Stimulated activated CD8-positive, alpha-beta memory T cell treated with anti-CD3 and anti-CD28 coated beads, Interleukin-7, amount 100 ng/mL, for 4 hours (primary cell): Measurements from ENCODE around the gene G0S2.
"Not testable (repeated sequence)": the region's sequence is repeated elsewhere in the genome, so short reads cannot be mapped to it uniquely, and the experiment has no call there.

Experiments used
- DNase-seq, 2 donors: peaks; one replicate each; pipeline ENCODE4 v3.0.0-alpha.2; 2020; ENCODE audit warnings: low read depth in 2 of 2

Gene G0S2

DNA sequence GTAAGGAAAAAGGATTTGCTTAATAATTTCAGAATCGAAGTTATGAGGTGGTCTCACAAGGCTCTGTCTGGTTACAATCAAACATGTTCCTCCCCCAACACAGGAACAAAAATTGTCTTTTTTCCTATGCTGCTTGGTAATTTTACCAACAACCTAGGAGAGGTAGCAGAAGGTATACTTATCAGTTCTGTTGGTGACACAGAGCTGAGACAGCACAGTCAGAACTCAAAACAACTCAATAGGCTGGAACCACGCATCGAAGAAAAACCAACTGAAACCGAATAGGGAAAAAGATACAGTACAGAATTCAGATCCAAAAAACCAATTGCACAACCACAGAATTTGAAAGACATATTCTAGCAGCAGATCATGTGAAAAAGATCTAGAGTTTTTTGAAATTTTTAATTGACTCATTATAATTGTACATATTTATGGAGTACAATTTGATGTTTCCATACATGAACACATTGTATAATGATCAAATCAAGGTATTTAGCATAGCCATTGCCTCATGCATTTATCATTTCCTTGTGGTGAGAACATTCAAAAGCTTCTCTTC lies 3.8 kb downstream of the G0S2 start:
- DNase-seq: no peak

DNA sequence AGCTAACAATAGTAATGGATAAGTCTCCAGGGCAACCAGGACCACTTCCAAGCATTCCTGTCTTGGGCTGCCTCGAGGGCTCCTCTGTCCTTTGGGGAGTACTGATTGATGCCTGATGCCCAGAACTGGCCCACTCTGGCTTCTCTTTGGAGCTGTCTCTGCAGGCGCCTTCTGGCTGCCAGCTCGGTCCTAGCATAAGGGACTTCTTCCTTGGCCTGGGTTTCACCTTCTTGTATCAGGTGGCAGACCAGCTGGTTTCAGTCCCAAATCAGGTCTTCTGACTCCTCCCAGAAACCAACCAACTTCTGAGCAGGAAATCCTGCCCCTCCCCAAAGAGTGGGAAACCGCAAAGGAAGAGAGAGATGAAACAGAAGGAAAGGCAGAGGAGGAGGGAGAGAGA lies 10.6 kb downstream of the G0S2 start:
- DNase-seq: no peak

DNA sequence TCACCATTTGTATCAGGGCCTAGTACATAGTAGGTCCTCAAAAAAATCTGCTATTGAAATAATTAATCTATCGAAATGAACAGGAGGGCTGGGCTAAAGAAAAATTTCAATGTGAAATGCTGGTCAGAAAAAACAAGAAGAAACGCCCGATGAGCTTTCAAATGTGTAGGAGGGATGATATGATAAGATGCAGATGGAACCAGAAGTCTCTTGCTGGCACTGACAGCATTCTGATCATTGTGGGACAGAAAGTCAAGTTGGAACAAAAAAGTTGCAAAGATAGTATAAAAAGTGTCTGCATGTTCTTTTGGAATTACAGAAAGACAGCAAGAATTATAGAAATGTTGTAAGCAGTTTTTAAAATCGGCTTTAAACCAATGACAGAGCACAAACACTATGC lies 11.1 kb downstream of the G0S2 start:
- DNase-seq: no peak

DNA sequence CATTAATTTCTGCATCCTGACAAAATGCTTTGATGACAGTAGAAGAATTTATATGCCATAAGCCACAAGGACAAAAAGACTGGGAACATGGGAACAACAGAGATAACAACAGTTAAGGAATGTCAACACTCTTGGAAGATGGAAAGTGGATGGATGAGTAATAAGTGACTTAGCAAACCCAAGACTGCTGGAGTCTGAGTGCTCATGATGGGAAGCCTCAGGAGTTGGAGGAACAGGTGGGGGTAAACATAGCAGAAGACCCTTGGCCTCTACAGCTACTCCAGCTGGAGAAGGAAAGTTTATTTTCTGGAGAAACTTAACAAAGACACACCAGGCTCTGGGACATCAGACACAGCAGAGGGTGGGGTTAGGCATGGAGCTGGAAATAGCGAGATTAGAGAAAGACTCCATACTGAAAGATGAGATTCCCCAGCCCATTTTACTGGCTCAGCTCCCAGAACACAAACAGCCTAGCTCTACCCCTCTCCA lies 13.6 kb downstream of the G0S2 start:
- no peak for DNase-seq

DNA sequence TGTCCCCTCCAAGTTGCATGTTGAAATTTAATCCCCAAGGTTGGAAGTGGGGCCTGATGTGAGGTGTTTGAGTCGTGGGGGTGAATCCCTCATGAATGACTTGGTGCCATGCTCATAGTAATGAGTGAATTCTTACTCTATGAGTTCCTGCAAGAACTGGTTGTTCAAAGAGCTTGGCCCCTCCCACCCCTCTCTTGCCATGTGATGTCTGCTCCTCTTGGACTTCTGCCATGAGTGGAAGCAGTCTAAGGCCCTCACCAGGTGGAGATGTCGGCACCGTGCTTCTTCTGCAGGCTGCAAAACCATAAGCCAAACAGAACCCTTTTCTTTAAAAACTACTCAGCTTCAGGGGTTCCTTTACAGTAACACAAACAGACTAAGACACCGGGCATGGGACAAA lies 14.3 kb downstream of the G0S2 start:
- DNase-seq: no peak

DNA sequence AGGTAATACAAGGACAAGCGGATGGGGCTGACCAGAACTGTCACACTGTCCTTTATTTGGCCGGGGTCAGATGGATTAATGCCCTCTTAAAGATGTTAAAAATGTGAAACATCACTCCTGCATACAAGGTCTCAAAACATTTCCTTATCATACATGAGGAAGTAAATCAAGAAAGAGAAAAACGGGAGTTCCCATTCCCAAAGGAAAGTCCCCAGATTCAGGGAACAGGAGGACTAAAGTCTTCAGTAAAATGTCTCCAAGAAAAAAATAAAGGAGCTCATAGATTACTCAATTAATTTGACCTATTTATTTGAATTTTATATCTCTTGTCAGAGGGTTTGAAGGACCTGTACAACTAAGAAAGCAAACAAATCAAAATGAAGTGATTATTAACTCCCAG lies 16.0 kb downstream of the G0S2 start:
- DNase-seq: no peak

DNA sequence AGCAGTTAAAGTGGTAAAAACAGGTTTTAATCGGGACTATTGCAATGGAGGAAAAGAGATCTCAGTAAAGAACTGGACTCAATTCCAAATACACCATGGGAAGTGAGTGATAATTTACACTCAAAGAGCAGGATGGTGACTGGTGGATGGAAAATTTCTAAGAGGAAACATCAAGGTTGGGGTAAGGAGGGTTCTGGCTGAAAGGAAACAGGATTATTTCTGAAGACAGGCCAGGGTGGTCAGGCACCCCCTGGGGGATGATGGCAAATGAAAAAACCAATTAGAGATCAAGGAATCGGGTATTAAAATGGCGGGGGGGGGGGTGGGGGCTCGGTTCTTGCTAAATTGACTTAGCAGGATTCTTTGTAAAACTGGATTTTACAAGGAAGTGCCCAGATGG lies 17.1 kb downstream of the G0S2 start:
- DNase-seq: no peak

DNA sequence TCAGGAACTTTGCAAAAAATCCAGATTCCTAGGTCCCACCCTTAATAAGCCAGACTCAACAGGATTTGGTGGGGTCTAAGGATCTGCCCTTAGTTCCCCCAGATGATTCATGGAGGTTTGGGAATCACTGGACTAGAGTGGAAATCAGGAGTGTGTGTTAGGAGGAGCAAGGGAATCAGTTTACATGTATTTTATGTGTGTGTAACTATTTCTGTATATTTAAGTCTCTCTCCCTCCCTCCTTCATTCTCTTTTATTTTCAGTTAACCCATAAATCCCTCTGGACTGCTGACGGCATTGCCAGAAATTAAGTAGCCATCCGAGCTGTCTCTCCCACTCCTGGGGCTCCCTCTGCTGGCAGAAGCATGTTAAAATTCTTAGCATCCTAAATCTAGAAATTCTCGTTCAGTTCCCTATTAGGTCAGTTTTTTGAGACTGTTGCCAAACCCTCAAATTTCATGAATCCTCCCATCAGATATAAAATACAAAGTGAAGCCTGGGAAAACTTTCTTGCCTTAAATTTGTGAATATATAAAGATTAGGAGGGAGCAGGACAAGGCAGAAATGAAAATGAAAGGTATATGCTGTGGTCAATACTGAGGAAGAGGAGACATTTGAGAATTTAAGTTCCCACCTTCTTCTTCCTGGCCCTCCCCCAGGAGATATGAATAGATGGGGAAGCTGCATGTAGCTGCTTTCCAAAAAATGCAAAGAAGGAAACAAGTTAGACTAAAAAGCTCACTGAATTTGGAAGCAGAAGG lies 17.7 kb downstream of the G0S2 start:
- peak; percentile 36 to 39 for DNase-seq

DNA sequence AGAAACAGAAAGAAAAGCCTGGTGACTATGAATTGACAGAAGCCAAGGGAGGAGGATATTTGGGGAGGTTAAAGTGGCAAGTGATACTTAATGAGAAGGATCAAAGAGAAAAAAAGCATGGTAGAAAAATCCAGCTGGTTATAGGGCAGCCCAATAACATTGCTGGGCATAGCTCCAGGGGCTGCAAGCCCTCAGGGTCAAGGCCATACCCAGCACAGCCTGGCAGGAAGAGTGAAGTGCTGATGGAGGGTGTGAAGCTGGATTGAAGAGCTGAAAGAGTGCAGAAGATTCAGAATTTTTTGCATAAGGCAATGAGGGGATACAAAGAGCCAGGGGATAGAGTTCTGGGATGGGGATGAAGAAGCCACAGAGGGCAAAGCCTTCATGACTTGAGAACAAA lies 21.5 kb downstream of the G0S2 start:
- no peak for DNase-seq

DNA sequence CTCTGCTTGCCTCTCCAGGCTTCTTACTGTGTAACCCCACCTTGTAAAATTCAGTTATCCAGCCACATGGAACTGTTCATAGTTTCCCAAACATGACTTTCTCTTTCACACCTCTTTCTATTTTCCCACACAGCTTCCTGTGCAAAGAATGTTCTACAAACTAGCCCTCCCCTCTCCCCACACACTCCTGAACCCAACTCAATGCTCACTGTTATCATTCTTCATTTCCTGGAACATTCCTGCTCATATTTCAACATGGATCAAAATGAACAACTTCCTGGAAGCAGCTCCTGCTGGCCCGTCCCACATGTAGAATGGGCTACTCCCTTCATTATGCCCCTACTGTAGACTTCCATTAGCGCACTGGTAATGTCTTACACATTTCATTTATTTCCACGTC lies 21.9 kb downstream of the G0S2 start:
- no peak for DNase-seq

DNA sequence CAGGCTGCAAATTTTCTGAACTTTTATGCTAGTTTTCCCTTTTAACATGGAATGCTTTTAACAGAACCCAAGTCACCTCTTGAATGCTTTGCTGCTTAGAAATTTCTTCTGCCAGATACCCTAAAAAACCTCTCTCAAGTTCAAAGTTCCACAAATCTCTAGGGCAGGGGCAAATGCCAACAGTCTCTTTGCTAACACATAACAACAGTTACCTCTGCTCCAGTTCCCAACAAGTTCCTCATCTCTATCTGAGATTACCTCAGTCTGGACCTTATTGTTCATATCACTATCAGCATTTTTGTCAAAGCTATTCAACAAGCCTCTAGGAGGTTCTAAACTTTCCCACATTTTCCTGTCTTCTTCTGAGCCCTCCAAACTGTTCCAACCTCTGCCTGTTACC lies 25.5 kb downstream of the G0S2 start:
- not testable (repeated sequence) for DNase-seq

DNA sequence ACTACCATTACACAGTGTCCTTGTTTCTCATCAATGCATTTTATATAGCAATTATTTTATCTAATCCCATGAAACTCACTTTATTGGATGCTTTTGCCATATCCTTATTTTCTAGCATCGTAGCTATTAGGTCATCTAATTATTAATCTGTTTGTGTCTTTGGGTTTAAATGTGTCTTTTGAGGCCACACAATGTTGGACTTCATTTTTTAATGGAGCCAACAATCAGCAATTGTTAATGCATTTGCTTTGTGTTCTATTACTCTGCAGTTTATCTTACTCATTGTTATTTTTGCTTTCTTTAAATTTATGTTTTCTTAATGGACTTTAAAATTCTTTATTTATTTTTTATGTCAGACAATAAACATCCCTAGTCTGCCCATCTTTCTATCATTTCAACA lies 27.6 kb downstream of the G0S2 start:
- DNase-seq: no peak

DNA sequence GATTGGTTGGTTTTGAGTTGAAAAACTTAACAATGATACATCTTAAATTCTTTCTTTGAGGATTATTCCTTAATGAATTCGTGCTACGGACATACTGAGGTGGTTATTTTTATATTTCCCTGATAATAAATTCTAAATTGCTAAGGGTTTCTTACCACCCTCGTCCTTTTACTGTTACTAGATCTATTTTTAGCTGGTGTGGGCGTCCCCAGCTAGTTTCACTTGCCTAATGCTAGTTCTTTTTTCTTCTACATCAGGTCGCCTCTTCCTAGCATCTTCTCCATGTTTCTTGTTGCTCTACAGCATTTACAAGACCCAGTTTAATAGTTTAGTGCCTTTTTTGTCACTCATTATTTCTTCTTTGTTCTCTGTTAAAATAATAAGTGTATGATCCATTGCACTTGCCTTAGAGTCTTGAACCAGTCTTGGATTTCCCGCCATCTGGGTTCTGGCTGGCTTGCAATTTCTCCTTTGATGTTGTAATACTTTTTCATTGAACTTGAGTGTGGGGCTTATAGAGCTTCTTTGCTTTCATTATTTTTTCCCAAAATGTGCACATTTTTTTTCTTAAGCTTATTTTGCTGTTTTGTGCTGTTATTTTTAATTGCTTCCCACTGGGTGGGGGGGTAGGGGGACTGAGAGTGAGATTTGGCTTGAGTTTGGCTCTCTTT lies 28.8 kb downstream of the G0S2 start:
- no peak for DNase-seq

DNA sequence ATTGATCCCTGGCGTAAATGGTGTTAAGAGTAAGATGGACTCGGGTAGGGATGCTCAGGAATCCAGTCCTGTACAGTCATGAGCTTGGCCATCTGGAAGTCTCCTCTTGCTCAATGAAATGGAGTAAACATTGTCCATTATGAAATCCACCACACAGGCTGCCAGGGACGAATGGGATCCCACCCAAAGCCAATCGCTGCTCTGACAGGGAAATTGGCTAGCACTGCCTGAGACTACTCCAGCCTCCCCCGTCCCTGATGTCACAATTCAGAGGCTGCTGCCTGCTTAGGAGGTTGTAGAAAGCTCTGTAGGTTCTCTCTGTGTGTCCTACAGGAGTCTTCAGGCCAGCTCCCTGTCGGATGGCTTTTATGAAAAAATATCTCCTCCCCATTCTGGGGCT lies 29.4 kb downstream of the G0S2 start, which contains the start of gene HSD11B1:
Gene HSD11B1 (plus strand): TSS at position 263 of the 400 bp plus-strand sequence. CDS start 97 bp downstream, at position 360.
- no peak for DNase-seq

DNA sequence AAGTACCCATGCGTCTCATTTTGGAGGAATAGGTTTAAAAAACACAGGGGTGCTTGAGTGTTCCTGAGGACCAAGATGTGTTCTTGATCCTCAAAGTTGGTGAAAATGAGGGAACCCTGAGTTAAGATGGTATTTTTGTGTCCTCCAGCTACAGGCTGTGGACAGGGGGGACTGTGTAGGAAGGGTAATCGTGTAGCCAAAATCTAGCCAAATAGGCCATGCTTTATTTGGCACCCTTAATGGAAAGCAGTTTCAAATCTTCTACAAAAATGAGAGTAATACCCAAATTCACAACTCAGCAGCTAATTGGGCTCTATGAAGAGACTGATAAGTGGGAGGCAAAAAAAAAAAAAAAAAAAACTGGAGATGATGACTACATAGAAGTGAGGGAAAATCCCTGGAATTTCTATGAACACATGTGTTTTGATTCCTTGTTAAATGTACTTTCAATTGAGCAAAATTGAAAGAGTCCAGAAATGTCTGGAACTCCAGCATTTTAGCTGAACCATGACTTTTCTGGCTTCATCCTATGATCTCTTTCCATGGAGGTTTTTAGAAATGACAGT lies 29.9 kb downstream of the G0S2 start:
- no peak for DNase-seq

DNA sequence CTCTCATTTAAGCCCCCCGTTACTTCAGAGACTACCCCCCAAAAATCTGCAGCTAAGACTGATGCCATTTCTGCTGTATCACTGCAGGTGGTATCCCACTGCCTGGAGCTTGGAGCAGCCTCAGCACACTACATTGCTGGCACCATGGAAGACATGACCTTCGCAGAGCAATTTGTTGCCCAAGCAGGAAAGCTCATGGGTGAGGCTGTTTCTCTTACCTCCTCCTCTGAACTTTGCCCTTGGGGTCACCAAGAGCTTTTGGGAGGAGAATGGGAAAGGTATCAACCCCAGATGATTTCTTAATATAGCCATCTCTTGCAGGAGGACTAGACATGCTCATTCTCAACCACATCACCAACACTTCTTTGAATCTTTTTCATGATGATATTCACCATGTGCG lies 31.4 kb downstream of the G0S2 start:
- DNase-seq: no peak

DNA sequence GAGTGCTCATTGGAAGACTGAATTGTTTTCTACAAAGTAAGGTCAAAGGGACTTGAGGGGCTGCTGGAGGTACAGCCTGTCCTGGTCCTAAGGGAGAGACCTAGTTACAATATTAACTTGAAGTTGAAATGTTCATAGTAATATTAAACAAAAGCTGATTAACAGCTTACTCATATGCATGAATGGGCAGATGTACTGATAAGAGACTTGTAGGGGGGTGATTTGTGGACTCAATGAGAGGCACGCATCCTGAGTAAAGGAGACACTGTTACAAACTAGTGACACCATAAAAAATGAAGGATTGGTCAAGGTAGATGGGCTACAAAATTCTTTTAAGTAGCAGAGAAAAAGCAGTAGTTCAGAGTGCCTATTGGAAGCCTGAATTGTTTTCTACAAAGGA lies 32.1 kb downstream of the G0S2 start:
- no peak for DNase-seq

DNA sequence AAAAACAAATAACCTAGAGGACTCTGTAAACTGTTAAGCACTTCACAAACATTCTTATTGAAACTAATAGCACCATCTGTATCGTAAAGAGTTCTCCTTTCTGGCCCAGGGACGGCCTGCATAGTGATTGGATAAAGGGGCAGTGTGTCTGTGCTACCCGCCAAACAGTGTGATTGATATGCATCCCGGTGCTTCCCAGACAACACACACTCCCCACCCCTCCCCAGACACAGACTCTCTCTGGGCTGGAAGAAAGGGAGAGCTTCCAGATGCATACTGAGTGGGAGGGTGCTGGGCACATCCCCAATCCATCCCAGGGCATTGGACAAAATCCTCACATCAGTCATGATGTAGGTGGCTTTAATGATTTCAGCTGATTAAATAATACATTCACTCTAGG lies 33.1 kb downstream of the G0S2 start:
- DNase-seq: no peak

DNA sequence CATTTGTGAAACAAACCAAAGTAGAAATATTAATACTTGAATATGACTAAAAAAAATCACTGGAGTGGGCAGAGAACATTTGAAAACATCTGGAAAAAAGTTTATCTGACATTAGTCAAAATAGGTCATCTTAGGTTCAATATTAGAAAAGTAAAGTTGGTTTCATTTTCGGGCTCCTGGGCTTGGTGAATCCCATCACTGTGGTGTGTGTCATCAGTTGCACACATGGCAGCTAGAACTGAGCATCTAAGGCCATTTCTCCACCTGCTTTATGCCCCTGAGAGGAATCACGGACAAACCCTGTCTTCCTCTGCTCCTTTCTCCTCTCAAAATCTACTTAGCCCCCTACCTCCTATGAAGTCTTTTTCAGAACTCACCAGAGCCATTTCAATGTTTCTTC lies 34.9 kb downstream of the G0S2 start:
- DNase-seq: no peak

DNA sequence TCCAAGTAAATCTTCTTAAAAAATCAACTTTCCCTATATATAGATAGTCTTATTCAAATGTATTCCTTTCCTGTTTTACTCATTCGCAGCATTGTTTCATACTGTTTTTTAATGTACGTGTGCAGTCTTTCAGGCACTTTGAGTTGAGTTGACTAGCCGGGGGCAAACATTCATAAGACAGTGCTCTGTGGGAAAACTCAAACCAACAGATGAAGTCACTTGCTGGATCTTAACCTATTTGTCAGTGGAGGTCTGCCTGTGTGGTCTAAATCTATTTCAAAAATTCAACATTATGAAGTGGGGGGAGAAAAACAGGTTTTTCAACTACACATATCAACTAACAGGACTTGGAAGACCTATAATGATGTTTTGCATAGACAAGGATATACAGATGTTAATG lies 35.6 kb downstream of the G0S2 start:
- no peak for DNase-seq

DNA sequence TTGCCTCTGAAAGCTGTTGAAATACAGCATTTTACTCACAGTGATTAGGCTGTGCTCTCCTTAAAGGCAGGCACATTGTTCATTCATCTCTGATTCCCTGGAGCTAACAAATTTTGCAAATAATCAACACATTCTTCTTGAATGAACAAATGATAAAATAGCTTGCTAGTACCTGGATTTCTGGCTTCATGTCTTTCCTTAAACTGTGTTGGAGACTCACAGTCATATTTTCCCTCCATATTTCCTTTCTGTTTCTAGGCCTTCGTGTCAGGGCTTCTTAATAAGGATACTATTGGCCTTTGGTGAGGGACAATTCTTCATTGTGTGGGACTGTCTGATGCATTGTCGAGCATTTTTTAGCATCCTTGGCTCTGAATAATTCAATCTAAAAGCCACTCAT lies 39.1 kb downstream of the G0S2 start:
- DNase-seq: no peak

DNA sequence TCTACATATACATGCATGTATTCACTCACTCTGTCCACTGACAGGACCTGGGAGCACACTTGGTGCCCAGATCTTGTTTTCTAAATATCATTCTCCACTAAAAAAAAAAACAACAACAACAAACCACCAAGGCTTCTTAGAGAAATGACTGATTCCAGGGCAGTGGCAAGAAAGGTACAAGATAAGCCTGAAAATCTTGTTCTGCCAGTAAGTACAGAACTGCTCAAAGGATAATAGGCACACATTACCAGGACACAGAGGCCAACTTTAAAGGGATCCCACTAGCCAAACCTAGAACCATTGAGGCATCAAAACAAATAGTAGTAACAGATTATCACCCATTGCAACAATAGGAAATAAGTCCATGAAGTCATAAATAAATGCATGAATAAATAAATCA lies 40.1 kb downstream of the G0S2 start:
- no peak for DNase-seq

DNA sequence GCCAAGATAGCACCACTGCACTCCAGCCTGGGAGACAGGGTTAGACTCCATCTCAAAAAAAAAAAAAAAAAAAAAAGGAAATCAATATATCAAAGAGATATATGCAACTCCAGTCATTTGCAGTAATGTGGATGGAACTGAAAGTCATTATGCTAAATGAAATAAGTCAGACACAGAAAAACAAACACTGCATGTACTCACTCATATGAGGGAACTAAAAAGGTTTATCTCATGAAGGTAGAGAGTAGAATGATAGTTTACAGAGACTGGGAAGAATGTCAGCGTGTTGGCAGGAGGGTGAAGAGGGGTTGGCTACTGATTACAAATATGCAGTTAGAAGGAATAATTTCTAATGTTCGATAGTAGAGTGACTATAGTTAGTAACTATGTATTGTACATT lies 42.6 kb downstream of the G0S2 start:
- no peak for DNase-seq
